Epithelial cell of proximal tubule (primary cell): Measurements from ENCODE around the gene EVI5L. TPM values are rescaled to one million over a fixed set of nuclear protein-coding genes. Genes with fewer than 3 reads are reported as not detected.

Experiments used
- DNase-seq: peaks from one replicate; pipeline ENCODE4 v3.0.0-alpha.2; 2011; ENCODE audit warnings: low read depth
- H3K4me3 ChIP-seq: 2 replicates; pipeline ENCODE4 v1.5.1; 2011; ENCODE audit warnings: low read depth, mild to moderate bottlenecking, low read length
- CTCF ChIP-seq: conservative IDR thresholded peaks from 2 replicates; pipeline ENCODE4 v1.5.1; 2012; ENCODE audit warnings: low read depth, mild to moderate bottlenecking, low read length
- total RNA-seq: library from RNA; depleted of rRNA; stranded (reverse); fragments of >200 nt; gene quantifications from 2 replicates; pipeline ENCODE4 v1.2.3, GENCODE V29; 2015

Gene EVI5L
- total RNA-seq, 1 donor from 2014 or later: 9.3 TPM

GRCh38 chr19:7863157-7863970 is 33.3 kb downstream of the EVI5L start:
- no peak for DNase-seq
- TF ChIP-seq CTCF: no peak
- no peak overlapping the region for H3K4me3 ChIP-seq

GRCh38 chr19:7863971-7864689 is 34.1 kb downstream of the EVI5L start:
- no peak for DNase-seq
- no peak overlapping the region for H3K4me3 ChIP-seq
- TF ChIP-seq CTCF: no peak

GRCh38 chr19:7864690-7865074 is 34.7 kb downstream of the EVI5L start:
- H3K4me3 ChIP-seq: no peak overlapping the region
- no peak for TF ChIP-seq CTCF
- no peak for DNase-seq

- H3K4me3 ChIP-seq: no peak overlapping the region
Measured at GRCh38 chr19:7865262-7865911, 35.4 kb downstream of the EVI5L start.

GRCh38 chr19:7866399-7867091 is 36.5 kb downstream of the EVI5L start:
- no peak for DNase-seq
- no peak overlapping the region for H3K4me3 ChIP-seq
- TF ChIP-seq CTCF: no peak

More at GRCh38 chr19:7865262-7865911, 35.4 kb downstream of the EVI5L start:
- no peak for TF ChIP-seq CTCF
- DNase-seq: no peak

GRCh38 chr19:7867092-7867844 is 37.2 kb downstream of the EVI5L start:
- H3K4me3 ChIP-seq: no peak overlapping the region
- TF ChIP-seq CTCF: no peak
- no peak for DNase-seq
